T-helper 1 cell treated with Interleukin-12 subunit alpha and Interleukin-12 subunit beta and Interleukin-4 antibody, amounts not matched to agents 30 μg/mL and 1 μg/mL, for 36 hours (primary cell): ENCODE measurements around the gene TBC1D24.
"Not testable (repeated sequence)": the region's sequence is repeated elsewhere in the genome, so short reads cannot be mapped to it uniquely, and the experiment has no call there.

ENCODE experiments used
- H3K27ac Mint-ChIP-seq: one replicate; pipeline ENCODE4 v1.8.0; 2021; ENCODE audit warnings: mild to moderate bottlenecking, mixed read lengths
- H3K27me3 Mint-ChIP-seq: one replicate; pipeline ENCODE4 v1.8.0; 2021; ENCODE audit warnings: low read depth, mixed read lengths
- H3K36me3 Mint-ChIP-seq: one replicate; pipeline ENCODE4 v1.8.0; 2021; ENCODE audit warnings: low read depth, mixed read lengths
- H3K4me1 Mint-ChIP-seq: one replicate; pipeline ENCODE4 v1.8.0; 2021; ENCODE audit warnings: low read depth, mixed read lengths
- H3K4me3 Mint-ChIP-seq: one replicate; pipeline ENCODE4 v1.8.0; 2021; ENCODE audit warnings: mild to moderate bottlenecking, moderate library complexity, mixed read lengths
- H3K9me3 Mint-ChIP-seq: one replicate; pipeline ENCODE4 v1.8.0; 2021; ENCODE audit warnings: mixed read lengths

TBC1D24 gene

GRCh38 chr16:2539192-2539844 lies 64.4 kb downstream of the TBC1D24 start:
- Mint-ChIP-seq H3K4me3 (peak overlapping the region; percentile 87), H3K27ac (peak overlapping the region; percentile 11), H3K4me1 (peaks cover 21% of the 10 kb centered on the region)
- not testable (repeated sequence) for H3K36me3 Mint-ChIP-seq, H3K9me3 Mint-ChIP-seq, H3K27me3 Mint-ChIP-seq

GRCh38 chr16:2539845-2540458 lies 65.0 kb downstream of the TBC1D24 start:
- not testable (repeated sequence) for H3K36me3 Mint-ChIP-seq, H3K9me3 Mint-ChIP-seq, H3K27ac Mint-ChIP-seq, H3K27me3 Mint-ChIP-seq
- Mint-ChIP-seq H3K4me3 (peak overlapping the region; percentile 10), H3K4me1 (peaks cover 21% of the 10 kb centered on the region)

- not testable (repeated sequence) for H3K27me3 Mint-ChIP-seq, H3K36me3 Mint-ChIP-seq, H3K9me3 Mint-ChIP-seq, H3K27ac Mint-ChIP-seq, H3K4me3 Mint-ChIP-seq
- H3K4me1 Mint-ChIP-seq: peaks cover 21% of the 10 kb centered on the region
These were observed 66.0 kb downstream of the TBC1D24 start for GRCh38 chr16:2540912-2541311.

- not testable (repeated sequence) for H3K4me3 Mint-ChIP-seq, H3K27ac Mint-ChIP-seq
These were observed 66.5 kb downstream of the TBC1D24 start for GRCh38 chr16:2541409-2541808.

GRCh38 chr16:2543771-2544170 lies 68.8 kb downstream of the TBC1D24 start:
- not testable (repeated sequence) for H3K27ac Mint-ChIP-seq, H3K36me3 Mint-ChIP-seq, H3K4me3 Mint-ChIP-seq, H3K27me3 Mint-ChIP-seq, H3K9me3 Mint-ChIP-seq
- peaks cover 17% of the 10 kb centered on the region for H3K4me1 Mint-ChIP-seq

More at GRCh38 chr16:2541409-2541808, 66.5 kb downstream of the TBC1D24 start:
- H3K9me3 Mint-ChIP-seq, H3K27me3 Mint-ChIP-seq, H3K36me3 Mint-ChIP-seq: not testable (repeated sequence)
- peaks cover 21% of the 10 kb centered on the region for H3K4me1 Mint-ChIP-seq

GRCh38 chr16:2550283-2550878 lies 75.5 kb downstream of the TBC1D24 start:
- H3K27me3 Mint-ChIP-seq: not testable (repeated sequence)

GRCh38 chr16:2551420-2551889 lies 76.5 kb downstream of the TBC1D24 start:
- H3K27me3 Mint-ChIP-seq, H3K9me3 Mint-ChIP-seq, H3K36me3 Mint-ChIP-seq, H3K4me1 Mint-ChIP-seq, H3K4me3 Mint-ChIP-seq, H3K27ac Mint-ChIP-seq: not testable (repeated sequence)

More at GRCh38 chr16:2550283-2550878, 75.5 kb downstream of the TBC1D24 start:
- not testable (repeated sequence) for H3K9me3 Mint-ChIP-seq, H3K36me3 Mint-ChIP-seq, H3K27ac Mint-ChIP-seq, H3K4me1 Mint-ChIP-seq, H3K4me3 Mint-ChIP-seq

- not testable (repeated sequence) for H3K4me1 Mint-ChIP-seq, H3K4me3 Mint-ChIP-seq, H3K27me3 Mint-ChIP-seq, H3K36me3 Mint-ChIP-seq, H3K9me3 Mint-ChIP-seq, H3K27ac Mint-ChIP-seq
These were observed 79.9 kb downstream of the TBC1D24 start for GRCh38 chr16:2554709-2555425.
